GM12878 (cell line): ENCODE data around the gene TRPM5. TPM values are rescaled to one million over a fixed set of nuclear protein-coding genes. Genes with fewer than 3 reads are reported as not detected.

ENCODE experiments used
- ATAC-seq: fragments of 200-7000 bp; cut with Tn5 transposase; 3 replicates; pipeline ENCODE4 v1.9.1; 2020; ENCODE audit warnings: mild to moderate bottlenecking, moderate library complexity
- BruUV-seq: library from RNA; stranded (reverse); fragments of 400-500 nt; replicated peaks from 2 replicates; lab custom pipeline; 2021; lab: Mats Ljungman, UMichigan
- CTCF ChIA-PET: fragments of 300-600 bp; sonication (Branson Sonifier 250); formaldehyde crosslinking; extraction: SDS; loops from one replicate; lab custom pipeline; 2021; ENCODE audit warnings: inconsistent platforms; lab: Yijun Ruan, JAX
- POLR2A ChIA-PET: fragments of 350-600 bp; formaldehyde crosslinking; extraction: SDS; loops from one replicate; lab custom pipeline; 2021; ENCODE audit warnings: inconsistent platforms; lab: Charles Lee
- RAD21 ChIA-PET: fragments of 300-600 bp; sonication (Branson Sonifier 250); formaldehyde crosslinking; loops from one replicate; lab custom pipeline; 2023; ENCODE audit warnings: antibody characterized with exemption; ENCODE audit not compliant: unreplicated experiment; lab: Charles Lee
- SMC1A ChIA-PET: fragments of 300-600 bp; sonication (Branson Sonifier 250); formaldehyde crosslinking; loops from one replicate; lab custom pipeline; 2023; ENCODE audit not compliant: unreplicated experiment, uncharacterized antibody; lab: Charles Lee
- DNase-seq: peaks from one replicate; pipeline ENCODE4 v3.0.0-alpha.2; 2011; ENCODE audit warnings: low read depth, low spot score
- FAIRE-seq: peaks from 3 replicates; lab custom pipeline; 2011; peaks lifted over from hg19 to GRCh38; lab: Jason Lieb, UNC
- H2AFZ ChIP-seq: 2 replicates; pipeline ENCODE4 v1.6.0; 2011; ENCODE audit warnings: low read depth, low read length, control low read depth; ENCODE audit not compliant: control insufficient read depth
- H3K27ac ChIP-seq: 2 replicates; pipeline ENCODE4 v1.5.1; 2011; ENCODE audit warnings: control low read depth; ENCODE audit not compliant: control insufficient read depth, insufficient read depth
- H3K27me3 ChIP-seq, 2 experiments: replicated peaks in 1 of 2; 2 replicates each; pipeline versions ENCODE4 v1.6.0 to v1.6.1; 2011; ENCODE audit warnings: low read length in 1 of 2; ENCODE audit not compliant: control insufficient read depth in 2 of 2, insufficient read depth in 2 of 2
- H3K36me3 ChIP-seq, 2 experiments: 2 replicates each; pipeline ENCODE4 v1.5.1; 2011; ENCODE audit warnings: low read length in 1 of 2; ENCODE audit not compliant: control insufficient read depth in 2 of 2, insufficient read depth in 2 of 2
- H3K4me1 ChIP-seq: 2 replicates; pipeline ENCODE4 v1.6.1; 2011; ENCODE audit warnings: mild to moderate bottlenecking, low read length, moderate library complexity, mixed read lengths; ENCODE audit not compliant: control insufficient read depth, insufficient read depth
- H3K4me2 ChIP-seq: 2 replicates; pipeline ENCODE4 v1.6.0; 2011; ENCODE audit warnings: control low read depth; ENCODE audit not compliant: control insufficient read depth, insufficient read depth
- H3K4me3 ChIP-seq: fragments of 200-600 bp; sonication (generic); 2 replicates; pipeline ENCODE4 v1.5.1; 2016
- H3K79me2 ChIP-seq: 2 replicates; pipeline ENCODE4 v1.6.0; 2011; ENCODE audit warnings: low read length; ENCODE audit not compliant: control insufficient read depth, insufficient read depth
- H3K9ac ChIP-seq: 2 replicates; pipeline ENCODE4 v1.8.0; 2011; ENCODE audit warnings: low read length, control low read depth, mixed read lengths; ENCODE audit not compliant: control insufficient read depth, insufficient read depth
- H3K9me3 ChIP-seq: replicated peaks from 3 replicates; pipeline ENCODE4 v1.5.1; 2011; ENCODE audit warnings: mild to moderate bottlenecking, low read length; ENCODE audit not compliant: control insufficient read depth, insufficient read depth
- H4K20me1 ChIP-seq: 2 replicates; pipeline ENCODE4 v1.6.0; 2011; ENCODE audit not compliant: control insufficient read depth, insufficient read depth
- CBFB ChIP-seq: IDR thresholded peaks from 2 replicates; pipeline ENCODE4 v1.6.1; 2016; ENCODE audit warnings: antibody characterized with exemption, low read depth
- HDAC6 ChIP-seq: fragments of 200-600 bp; sonication (generic); IDR thresholded peaks from one replicate; pipeline ENCODE4 v1.8.0; 2017; ENCODE audit warnings: antibody characterized with exemption; ENCODE audit not compliant: unreplicated experiment
- NRF1 ChIP-seq: conservative IDR thresholded peaks from 2 replicates; pipeline ENCODE4 v1.6.1; 2011; ENCODE audit warnings: mild to moderate bottlenecking, low read depth, low read length, improper control_type of control experiment
- SIN3A ChIP-seq: IDR thresholded peaks from 2 replicates; pipeline ENCODE4 v1.6.1; 2012; ENCODE audit warnings: low read depth, low read length, improper control_type of control experiment
- SMAD5 ChIP-seq: IDR thresholded peaks from 2 replicates; pipeline ENCODE4 v1.6.1; 2016; ENCODE audit warnings: antibody characterized with exemption, low read depth
- SP1 ChIP-seq: IDR thresholded peaks from one replicate; pipeline ENCODE4 v1.6.1; 2011; ENCODE audit warnings: low read depth, low read length
- SREBF2 ChIP-seq: IDR thresholded peaks from 2 replicates; pipeline ENCODE4 v1.6.1; 2012; ENCODE audit warnings: mild to moderate bottlenecking, low read length
- WGBS: methylation state at CpG from one replicate; pipeline ENCODE4 v1.1.6; 2016; ENCODE audit warnings: low lambda C conversion rate; ENCODE audit not compliant: insufficient replicate concordance, insufficient coverage; ENCODE audit errors: missing lambda C conversion rate; 5-methylcytosine and 5-hydroxymethylcytosine counted together
- in situ Hi-C: fragments of 300-500 bp; cut with MboI; formaldehyde crosslinking; loops from 9 replicates; pipeline ENCODE4 v1.14.3; 2018; ENCODE audit warnings: mixed read lengths
- intact Hi-C: fragments of 100-400 bp; cut with micrococcal nuclease; formaldehyde crosslinking; loops from one replicate; pipeline ENCODE4 v1.14.2; 2022; ENCODE audit not compliant: unreplicated experiment
- polyA plus RNA-seq, 11 experiments: library from polyadenylated mRNA; depleted of rRNA in 4 of 11; unstranded in 6 of 11; stranded (reverse) in 5 of 11; fragments of >200 nt; fragmentation: Nextera tagmentation in 4 of 11; fragmentation: Illumina TruSeq in 1 of 11; extraction: Ambion mirVana in 4 of 11; extraction: Trizol in 1 of 11; gene quantifications; 1 replicate in 1 of 11; 2 replicates in 10 of 11; pipeline versions ENCODE4 v1.2.1 to v1.2.3, GENCODE V29; 2011 to 2016; ENCODE audit warnings: inconsistent platforms in 2 of 11, missing spikeins in 2 of 11, low read depth in 1 of 11
- total RNA-seq, 4 experiments: library from RNA; depleted of rRNA in 3 of 4; stranded (reverse); fragments of >200 nt in 3 of 4; fragmentation: Illumina TruSeq in 1 of 4; extraction: Trizol in 1 of 4; gene quantifications; 2 replicates each; pipeline versions ENCODE4 v1.2.1 to v1.2.3, GENCODE V29; 2013 to 2021

The TRPM5 gene
- total and polyA plus RNA-seq, 10 of the 15 experiments (the other 5 are each of a cell fraction or from before 2014, with no cell fraction given), result not detected

- H3K9me3 ChIP-seq, result no peaks in the 10 kb centered on the region; the same call in 2 of the 3 replicates
- no peaks in the 10 kb centered on the region for H3K4me1 ChIP-seq
- no peaks in the 10 kb centered on the region for H3K36me3 ChIP-seq
- POLR2A ChIA-PET, result no interaction called here
- BruUV-seq, result no TSS peak
- TF ChIP-seq SREBF2, result no peak
- no peak for TF ChIP-seq NRF1
- TF ChIP-seq CBFB, result no peak
- TF ChIP-seq SMAD5, result no peak
- no peak for TF ChIP-seq HDAC6
- TF ChIP-seq SIN3A, result no peak
- no peak for TF ChIP-seq SP1
- intact Hi-C loops (no loop called here), in situ Hi-C loops (no loop called here)
- ATAC-seq, result no peak
- CTCF ChIA-PET, result no interaction called here
- H3K27me3 ChIP-seq, result peaks cover 2 to 7% of the 10 kb centered on the region in 2 experiments; a peak in 3 of 4 replicates
- no peak overlapping the region for H2AFZ ChIP-seq
- H3K4me3 ChIP-seq, result no peak overlapping the region
- WGBS, result 28% methylated on average over 26 of the region's 26 CpGs
- SMC1A ChIA-PET, result no interaction called here
- H3K27ac ChIP-seq, result no peak overlapping the region
- no peak for FAIRE-seq
- H4K20me1 ChIP-seq, result no peaks in the 10 kb centered on the region
- H3K4me2 ChIP-seq, result no peak overlapping the region
- H3K9ac ChIP-seq, result no peak overlapping the region
- RAD21 ChIA-PET, result no interaction called here
- DNase-seq, result no peak
- H3K79me2 ChIP-seq, result no peaks in the 10 kb centered on the region
These were observed 5.4 kb upstream of the TRPM5 start for GRCh38 chr11:2449548-2450320.
